ENCODE measurements around the gene EIF4B. TPM values are rescaled to one million over a fixed set of nuclear protein-coding genes. Genes with fewer than 3 reads are reported as not detected.

Gene EIF4B
- total RNA-seq, 1 experiment from 2014 or later = 650 TPM

Other genes with a start within 250 kb of the EIF4B start
- not detected in 2 replicates for gene KRT76, start 229.1 kb upstream of the EIF4B start, total RNA-seq (2014; rRNA removed; shearing (Covaris generic))
- gene KRT3, start 210.3 kb upstream of the EIF4B start, total RNA-seq (2014; rRNA removed; shearing (Covaris generic)) = not detected in 2 replicates
- gene KRT4, start 192.3 kb upstream of the EIF4B start, total RNA-seq (2014; rRNA removed; shearing (Covaris generic)) = not detected in 2 replicates
- 0.57 and 2.6 TPM in 2 replicates for gene KRT79, start 172.1 kb upstream of the EIF4B start, total RNA-seq (2014; rRNA removed; shearing (Covaris generic))
- gene KRT78, start 157.5 kb upstream of the EIF4B start, total RNA-seq (2014; rRNA removed; shearing (Covaris generic)) = 1.2 TPM in 1 of 2 replicates, not detected in the other
- gene KRT8, start 101.4 kb upstream of the EIF4B start, total RNA-seq (2014; rRNA removed; shearing (Covaris generic)) = 107 and 111 TPM in 2 replicates
- 1,090 and 1,158 TPM in 2 replicates for gene KRT18, start 57.3 kb upstream of the EIF4B start, total RNA-seq (2014; rRNA removed; shearing (Covaris generic))
- gene TNS2, start 43.6 kb downstream of the EIF4B start, total RNA-seq (2014; rRNA removed; shearing (Covaris generic)) = 7.0 and 8.2 TPM in 2 replicates
- 22.2 and 23.8 TPM in 2 replicates for gene SPRYD3, start 72.9 kb downstream of the EIF4B start, total RNA-seq (2014; rRNA removed; shearing (Covaris generic))
- gene IGFBP6, start 91.2 kb downstream of the EIF4B start, total RNA-seq (2014; rRNA removed; shearing (Covaris generic)) = 53.5 and 68.5 TPM in 2 replicates
- gene SOAT2, start 97.0 kb downstream of the EIF4B start, total RNA-seq (2014; rRNA removed; shearing (Covaris generic)) = not detected in 2 replicates
- 10.9 and 12.0 TPM in 2 replicates for gene ZNF740, start 174.3 kb downstream of the EIF4B start, total RNA-seq (2014; rRNA removed; shearing (Covaris generic))
- 4.7 and 11.0 TPM in 2 replicates for gene CSAD, start 174.5 kb downstream of the EIF4B start, total RNA-seq (2014; rRNA removed; shearing (Covaris generic))
- 0.03 and 0.34 TPM in 2 replicates for gene ITGB7, start 200.8 kb downstream of the EIF4B start, total RNA-seq (2014; rRNA removed; shearing (Covaris generic))
- gene RARG, start 225.8 kb downstream of the EIF4B start, total RNA-seq (2014; rRNA removed; shearing (Covaris generic)) = 3.5 and 6.2 TPM in 2 replicates

Data from Daoy (cell line).